Astrocyte (in vitro differentiated cells and primary cell): ENCODE results near the gene TRIM10. TPM values are rescaled to one million over a fixed set of nuclear protein-coding genes. Genes with fewer than 3 reads are reported as not detected.
"Not testable (repeated sequence)": the region's sequence is repeated elsewhere in the genome, so short reads cannot be mapped to it uniquely, and the experiment has no call there.

Experiments used
- DNase-seq: peaks from one replicate; pipeline ENCODE4 v3.0.0-alpha.2; 2010; ENCODE audit warnings: low read depth
- FAIRE-seq: peaks from 2 replicates; lab custom pipeline; 2011; peaks lifted over from hg19 to GRCh38; lab: Jason Lieb, UNC
- H2AFZ ChIP-seq: 2 replicates; pipeline ENCODE4 v1.6.0; 2012; ENCODE audit warnings: low read depth, low read length, inconsistent platforms
- H3K27ac ChIP-seq: 2 replicates; pipeline ENCODE4 v1.5.1; 2011; ENCODE audit warnings: low read depth, low read length, inconsistent platforms
- H3K27me3 ChIP-seq: 2 replicates; pipeline ENCODE4 v1.6.0; 2011; ENCODE audit warnings: low read length, inconsistent platforms; ENCODE audit not compliant: insufficient read depth
- H3K36me3 ChIP-seq: 2 replicates; pipeline ENCODE4 v1.5.1; 2011; ENCODE audit warnings: low read length, inconsistent platforms; ENCODE audit not compliant: insufficient read depth
- H3K4me1 ChIP-seq: 2 replicates; pipeline ENCODE4 v1.5.1; 2011; ENCODE audit warnings: low read length, inconsistent platforms; ENCODE audit not compliant: insufficient read depth
- H3K4me2 ChIP-seq: 2 replicates; pipeline ENCODE4 v1.6.0; 2012; ENCODE audit warnings: low read length, inconsistent platforms
- H3K4me3 ChIP-seq: 2 replicates; pipeline ENCODE4 v1.5.1; 2011; ENCODE audit warnings: low read depth, mild to moderate bottlenecking, low read length, inconsistent platforms; ENCODE audit not compliant: insufficient read depth
- H3K79me2 ChIP-seq: 2 replicates; pipeline ENCODE4 v1.6.0; 2012; ENCODE audit warnings: mild to moderate bottlenecking, low read length, inconsistent platforms; ENCODE audit not compliant: insufficient read depth
- H3K9ac ChIP-seq: 2 replicates; pipeline ENCODE4 v1.6.0; 2012; ENCODE audit warnings: mild to moderate bottlenecking, low read length, inconsistent platforms
- H3K9me3 ChIP-seq: 2 replicates; pipeline ENCODE4 v1.5.1; 2012; ENCODE audit warnings: low read depth, mild to moderate bottlenecking, low read length, inconsistent platforms; ENCODE audit not compliant: insufficient read depth
- H4K20me1 ChIP-seq: 2 replicates; pipeline ENCODE4 v1.6.0; 2012; ENCODE audit warnings: low read length, inconsistent platforms; ENCODE audit not compliant: insufficient read depth
- H3K27ac Mint-ChIP-seq: one replicate; pipeline ENCODE4 v1.8.0; 2021; ENCODE audit warnings: mild to moderate bottlenecking, mixed read lengths; ENCODE audit not compliant: unreplicated experiment
- H3K27me3 Mint-ChIP-seq: one replicate; pipeline ENCODE4 v1.8.0; 2021; ENCODE audit warnings: low read depth, mixed read lengths; ENCODE audit not compliant: unreplicated experiment
- H3K36me3 Mint-ChIP-seq: one replicate; pipeline ENCODE4 v1.8.0; 2021; ENCODE audit warnings: low read depth, mixed read lengths; ENCODE audit not compliant: unreplicated experiment
- H3K4me1 Mint-ChIP-seq: one replicate; pipeline ENCODE4 v1.8.0; 2021; ENCODE audit warnings: low read depth, mixed read lengths; ENCODE audit not compliant: unreplicated experiment
- H3K4me3 Mint-ChIP-seq: one replicate; pipeline ENCODE4 v1.8.0; 2021; ENCODE audit warnings: mild to moderate bottlenecking, moderate library complexity, mixed read lengths; ENCODE audit not compliant: unreplicated experiment
- H3K9me3 Mint-ChIP-seq: one replicate; pipeline ENCODE4 v1.8.0; 2021; ENCODE audit warnings: mild to moderate bottlenecking, mixed read lengths; ENCODE audit not compliant: unreplicated experiment
- CTCF ChIP-seq: IDR thresholded peaks from 2 replicates; pipeline ENCODE4 v1.5.1; 2011; ENCODE audit warnings: low read depth, mild to moderate bottlenecking, inconsistent platforms, low read length, moderate library complexity; ENCODE audit not compliant: insufficient read depth
- EZH2 ChIP-seq: IDR thresholded peaks from 2 replicates; pipeline ENCODE4 v1.6.1; 2012; ENCODE audit warnings: mild to moderate bottlenecking, low read length, inconsistent platforms; ENCODE audit not compliant: insufficient read depth
- total RNA-seq: library from RNA; stranded (reverse); gene quantifications from 2 replicates; pipeline ENCODE4 v1.2.1, GENCODE V29; 2021

TRIM10 gene
- total RNA-seq, 1 donor from 2014 or later, result not detected

GRCh38 chr6:30142665-30143064, 18.3 kb downstream of the TRIM10 start:
- TF ChIP-seq EZH2 (no peak), CTCF (no peak)
- H3K27ac ChIP-seq, result no peak overlapping the region
- H3K79me2 ChIP-seq, result no peaks in the 10 kb centered on the region
- Mint-ChIP-seq H3K27ac (no peak overlapping the region), H3K9me3 (peaks cover 2% of the 10 kb centered on the region), H3K27me3 (peaks cover 33% of the 10 kb centered on the region), H3K4me1 (no peaks in the 10 kb centered on the region), H3K4me3 (no peak overlapping the region), H3K36me3 (no peaks in the 10 kb centered on the region)
- no peaks in the 10 kb centered on the region for H3K9me3 ChIP-seq
- H3K9ac ChIP-seq, result no peak overlapping the region
- FAIRE-seq (no peak), DNase-seq (no peak)
- H3K4me3 ChIP-seq, result no peak overlapping the region
- no peak overlapping the region for H2AFZ ChIP-seq
- H3K4me2 ChIP-seq, result no peak overlapping the region
- H3K27me3 ChIP-seq, result peaks cover 30% of the 10 kb centered on the region
- H3K4me1 ChIP-seq, result no peaks in the 10 kb centered on the region
- H3K36me3 ChIP-seq, result no peaks in the 10 kb centered on the region
- no peaks in the 10 kb centered on the region for H4K20me1 ChIP-seq

- not testable (repeated sequence) for H4K20me1 ChIP-seq, H3K9me3 ChIP-seq, H2AFZ ChIP-seq, H3K27ac Mint-ChIP-seq, H3K4me1 Mint-ChIP-seq, H3K36me3 Mint-ChIP-seq, H3K27ac ChIP-seq, H3K79me2 ChIP-seq, H3K9me3 Mint-ChIP-seq, H3K36me3 ChIP-seq, H3K4me1 ChIP-seq, FAIRE-seq, H3K4me2 ChIP-seq, DNase-seq, H3K4me3 ChIP-seq, H3K9ac ChIP-seq, H3K4me3 Mint-ChIP-seq
- H3K27me3 Mint-ChIP-seq, result peaks cover 43% of the 10 kb centered on the region
- H3K27me3 ChIP-seq, result peaks cover 26% of the 10 kb centered on the region
Measured at GRCh38 chr6:30140240-30140639, 20.8 kb downstream of the TRIM10 start.

- Mint-ChIP-seq H3K4me1 (no peaks in the 10 kb centered on the region), H3K36me3 (no peaks in the 10 kb centered on the region), H3K27me3 (peaks cover 39% of the 10 kb centered on the region), H3K4me3 (no peak overlapping the region), H3K27ac (no peak overlapping the region), H3K9me3 (peaks cover 2% of the 10 kb centered on the region)
- TF ChIP-seq EZH2 (no peak), CTCF (no peak)
- H3K4me2 ChIP-seq, result no peak overlapping the region
- no peak overlapping the region for H3K27ac ChIP-seq
- no peak overlapping the region for H3K9ac ChIP-seq
- H3K9me3 ChIP-seq, result no peaks in the 10 kb centered on the region
- no peak overlapping the region for H3K4me3 ChIP-seq
- H3K36me3 ChIP-seq, result no peaks in the 10 kb centered on the region
- H3K79me2 ChIP-seq, result no peaks in the 10 kb centered on the region
- H4K20me1 ChIP-seq, result no peaks in the 10 kb centered on the region
- peaks cover 25% of the 10 kb centered on the region for H3K27me3 ChIP-seq
- DNase-seq, result no peak
- no peak overlapping the region for H2AFZ ChIP-seq
- no peaks in the 10 kb centered on the region for H3K4me1 ChIP-seq
- FAIRE-seq, result no peak
Measured at GRCh38 chr6:30136570-30137286, 24.3 kb downstream of the TRIM10 start.
